COR-L47 (cell line): ENCODE data around the gene NCOA6.
"Not testable (repeated sequence)": the region's sequence is repeated elsewhere in the genome, so short reads cannot be mapped to it uniquely, and the experiment has no call there.

Source experiments
- DNase-seq: peaks from one replicate; lab custom pipeline; 2025; lab: John Stamatoyannopoulos, UW

NCOA6 gene

GRCh38 chr20:34829191-34829590 is 3.7 kb upstream of the NCOA6 start:
- DNase-seq: no peak

DNA sequence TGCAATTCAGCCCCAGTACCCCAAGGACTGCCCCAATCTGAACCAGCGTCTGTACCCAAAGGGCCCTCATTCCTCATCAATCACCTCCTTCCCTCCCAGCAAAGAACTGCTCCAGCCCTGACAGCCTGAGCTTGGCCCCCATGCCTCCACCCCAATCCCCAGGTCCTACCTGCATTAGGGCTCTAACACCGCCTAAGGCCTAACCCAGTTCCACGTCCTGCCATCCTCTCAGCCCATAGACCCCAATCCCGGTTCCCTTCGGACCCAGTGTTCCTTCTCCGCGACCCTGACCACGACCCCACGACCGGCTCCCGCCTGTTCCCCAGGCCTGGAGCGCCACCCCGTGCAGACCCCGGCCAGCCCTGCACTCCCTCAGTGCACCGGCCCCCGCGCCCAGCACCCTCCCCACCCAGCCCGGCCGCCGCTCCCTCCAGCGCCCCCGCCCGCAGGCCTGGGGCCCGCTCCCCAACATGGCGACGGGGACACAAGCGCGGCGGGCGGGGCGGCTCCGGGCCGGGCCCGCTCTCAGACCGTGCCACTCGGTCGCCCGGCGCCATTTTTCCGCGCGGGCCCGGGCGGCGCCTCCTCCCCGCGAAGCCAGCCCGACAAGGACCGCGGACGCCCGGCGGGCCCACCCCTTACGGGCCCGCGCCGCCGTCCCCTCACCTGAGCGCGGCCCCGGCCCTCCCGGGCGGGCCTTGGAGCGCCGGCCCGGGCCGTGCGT is 483 bp downstream of the NCOA6 start:
- DNase-seq: peak; percentile 60

- peak; percentile 39 for DNase-seq
These were observed 1.0 kb downstream of the NCOA6 start for GRCh38 chr20:34824452-34824805.

GRCh38 chr20:34824026-34824425 is 1.4 kb downstream of the NCOA6 start:
- DNase-seq: no peak

GRCh38 chr20:34820805-34821578 is 4.5 kb downstream of the NCOA6 start:
- no peak for DNase-seq

GRCh38 chr20:34817801-34818200 is 7.7 kb downstream of the NCOA6 start:
- no peak for DNase-seq

DNA sequence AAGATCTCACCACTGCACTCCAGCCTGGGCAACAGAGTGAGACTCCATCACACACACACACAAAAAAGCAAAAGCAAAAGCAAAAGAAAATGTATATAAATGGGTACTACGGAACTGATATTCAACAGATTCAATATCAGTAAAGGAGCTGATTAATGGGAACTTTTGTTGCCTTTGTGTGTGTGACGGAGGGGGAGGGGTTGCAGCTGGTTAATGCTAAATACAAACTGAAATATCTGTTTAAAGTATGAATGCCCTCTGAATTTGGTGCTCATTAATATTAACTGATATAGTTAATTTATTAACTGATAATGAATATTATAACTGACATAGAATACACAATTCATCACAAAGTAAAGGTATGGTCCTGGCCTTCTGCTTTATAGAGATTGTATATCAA is 8.4 kb downstream of the NCOA6 start:
- no peak for DNase-seq

- DNase-seq: no peak
These were observed 9.8 kb downstream of the NCOA6 start for GRCh38 chr20:34815636-34816035.

DNA sequence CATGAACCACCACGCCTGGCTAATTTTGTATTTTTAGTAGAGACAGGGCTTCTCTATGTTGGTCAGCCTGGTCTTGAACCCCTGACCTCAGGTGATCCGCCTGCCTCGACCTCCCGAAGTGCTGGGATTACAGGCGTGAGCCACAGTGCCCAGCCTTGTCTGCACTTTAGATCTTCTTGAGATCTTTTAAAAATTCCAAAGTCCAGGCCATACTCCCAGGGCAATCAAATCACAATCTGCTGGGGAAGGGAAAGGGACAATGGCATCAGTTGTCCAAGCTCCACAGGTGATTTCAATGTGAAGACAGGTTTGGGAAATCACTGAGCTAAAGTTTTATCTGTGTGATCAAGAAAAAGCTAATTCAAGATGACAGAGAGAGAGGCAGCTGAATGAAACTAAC is 16.9 kb downstream of the NCOA6 start:
- no peak for DNase-seq

DNA sequence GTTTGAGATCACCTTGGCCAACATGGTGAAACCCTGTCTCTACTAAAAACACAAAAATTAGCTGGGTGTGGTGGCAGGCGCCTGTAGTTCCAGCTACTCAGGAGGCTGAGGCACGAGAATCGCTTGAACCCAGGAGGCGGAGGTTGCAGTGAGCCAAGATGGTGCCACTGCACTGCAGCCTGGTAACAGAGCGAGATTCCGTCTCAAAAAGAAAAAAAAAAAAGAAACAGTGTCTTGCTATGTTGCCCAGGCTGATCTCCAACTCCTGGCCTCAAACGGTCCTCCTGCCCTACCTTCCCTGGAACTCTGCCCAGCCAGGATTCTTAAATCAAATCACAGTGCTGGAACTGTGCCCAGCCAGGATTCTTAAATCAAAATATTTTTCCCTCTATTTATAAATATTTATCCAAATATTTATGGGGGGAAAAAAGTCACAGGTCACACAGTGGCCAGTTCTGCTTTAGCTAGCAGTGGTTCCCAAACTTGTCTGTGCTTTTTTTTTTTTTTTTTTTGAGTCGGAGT is 17.4 kb downstream of the NCOA6 start:
- not testable (repeated sequence) for DNase-seq

DNA sequence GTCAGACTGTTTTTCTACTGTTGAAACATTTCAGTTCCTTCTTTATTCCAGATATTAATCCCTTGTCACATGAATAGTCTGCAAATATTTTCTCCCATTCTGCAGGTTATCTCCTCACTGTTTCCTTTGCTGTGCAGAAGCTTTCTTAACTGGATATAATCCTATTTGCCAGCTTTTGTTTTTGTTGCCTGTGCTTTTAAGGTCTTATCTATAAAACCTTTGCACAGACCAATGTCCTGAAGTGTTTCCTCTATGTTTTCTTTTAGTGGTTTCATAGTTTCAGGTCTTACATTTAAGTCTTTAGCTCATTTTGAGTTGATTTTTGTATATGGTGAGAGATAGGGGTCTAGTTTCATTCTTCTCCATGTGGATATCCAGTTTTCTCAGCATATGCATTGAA is 19.2 kb downstream of the NCOA6 start:
- DNase-seq: no peak

DNA sequence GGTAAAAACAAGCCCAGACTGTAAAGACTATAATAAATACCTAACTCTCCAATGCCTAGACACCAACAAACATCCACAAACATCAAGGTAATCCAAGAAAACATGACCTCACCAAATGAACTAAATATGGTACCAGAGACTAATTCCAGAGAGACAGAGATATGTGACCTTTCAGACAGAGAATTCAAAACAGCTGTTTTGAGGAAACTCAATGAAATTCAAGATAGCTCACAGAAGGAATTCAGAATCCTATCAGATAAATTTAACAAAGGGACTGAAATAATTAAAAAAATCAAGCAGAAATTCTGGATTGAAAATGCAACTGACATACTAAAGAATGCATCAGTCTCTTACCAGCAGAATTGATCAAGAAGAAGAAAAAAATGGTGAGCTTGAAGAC is 26.6 kb downstream of the NCOA6 start:
- DNase-seq: no peak

GRCh38 chr20:34798328-34798727 is 27.1 kb downstream of the NCOA6 start:
- DNase-seq: no peak

GRCh38 chr20:34797012-34797995 is 28.1 kb downstream of the NCOA6 start:
- DNase-seq: no peak

DNA sequence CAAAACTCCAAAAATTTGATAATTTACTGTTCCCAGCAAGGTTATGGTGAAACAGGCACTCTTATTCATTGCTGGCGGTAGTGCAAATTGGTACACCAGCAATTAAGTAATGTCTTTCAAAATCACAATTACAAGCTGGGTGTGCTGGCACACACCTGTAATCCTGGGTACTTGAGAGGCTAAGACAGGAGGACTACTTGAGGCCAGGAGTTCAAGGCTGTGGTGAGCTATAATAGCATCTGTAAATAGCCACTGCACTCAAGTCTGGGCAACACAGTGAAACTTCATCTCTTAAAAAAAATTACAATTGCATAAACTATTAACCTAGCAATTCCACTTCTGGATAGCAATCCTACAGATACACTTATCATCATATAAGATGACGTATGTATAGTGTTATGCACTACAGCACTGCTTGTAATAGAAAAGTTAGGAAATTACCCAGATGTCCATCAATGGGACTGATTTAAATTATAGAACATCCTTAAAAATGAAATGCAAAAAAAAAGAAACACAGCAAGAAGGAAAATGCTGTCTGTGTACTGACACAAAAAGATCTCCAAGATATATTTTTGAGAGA is 31.4 kb downstream of the NCOA6 start:
- DNase-seq: no peak

- DNase-seq: no peak
These were observed 32.6 kb downstream of the NCOA6 start for GRCh38 chr20:34792687-34793363.

DNA sequence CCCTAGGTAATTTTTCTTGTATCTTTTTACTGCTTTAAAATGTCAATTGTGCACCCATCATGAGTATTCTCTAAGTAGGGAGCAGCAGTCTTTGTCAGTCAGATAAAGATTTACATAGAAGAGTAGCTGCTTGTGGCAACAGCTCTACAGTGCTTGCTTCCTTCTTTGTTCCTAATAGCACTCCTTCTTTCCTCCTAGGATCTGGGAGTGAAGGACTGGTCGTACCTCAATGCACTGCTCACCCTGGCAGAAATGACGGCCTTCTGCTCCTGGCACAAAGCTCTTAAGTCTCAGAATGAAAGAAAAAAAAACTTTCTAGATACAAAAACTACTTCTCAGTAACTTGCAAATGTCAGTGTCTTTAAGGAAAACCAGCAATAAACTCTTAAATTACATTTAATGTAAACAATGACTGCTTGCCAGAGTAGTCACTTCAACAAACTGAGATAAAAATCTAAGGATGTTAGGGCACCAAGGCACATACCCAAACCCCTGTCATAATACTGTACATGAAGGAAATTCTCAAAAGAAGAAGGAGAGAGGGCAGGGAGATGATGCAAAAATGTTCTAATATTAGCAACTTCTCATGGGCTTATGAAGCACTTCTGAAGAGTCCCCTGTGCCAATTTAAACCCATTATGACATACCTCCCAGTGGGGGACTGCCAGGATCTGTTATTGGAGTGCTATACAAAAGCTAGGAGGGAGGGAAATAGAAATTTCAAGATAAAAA is 34.0 kb downstream of the NCOA6 start:
- no peak for DNase-seq

DNA sequence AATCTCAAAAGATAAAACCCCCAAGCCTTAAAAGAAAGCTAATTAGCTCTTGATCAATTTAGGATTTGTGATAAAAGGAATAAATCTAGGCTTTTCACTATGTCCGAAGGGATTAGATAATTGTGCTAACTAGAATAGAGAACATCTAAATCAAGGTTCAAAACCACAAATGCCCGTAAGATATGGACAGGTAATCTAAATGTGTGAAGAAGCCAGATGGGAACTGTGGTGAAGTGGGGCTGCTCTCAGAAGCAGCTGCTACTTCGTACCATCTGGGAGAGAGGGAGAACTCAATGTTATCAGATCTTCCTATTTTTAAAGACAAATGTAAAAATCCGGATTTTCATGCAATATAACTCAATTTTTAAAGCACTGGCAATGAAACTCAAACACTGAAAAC is 44.2 kb downstream of the NCOA6 start:
- DNase-seq: no peak

DNA sequence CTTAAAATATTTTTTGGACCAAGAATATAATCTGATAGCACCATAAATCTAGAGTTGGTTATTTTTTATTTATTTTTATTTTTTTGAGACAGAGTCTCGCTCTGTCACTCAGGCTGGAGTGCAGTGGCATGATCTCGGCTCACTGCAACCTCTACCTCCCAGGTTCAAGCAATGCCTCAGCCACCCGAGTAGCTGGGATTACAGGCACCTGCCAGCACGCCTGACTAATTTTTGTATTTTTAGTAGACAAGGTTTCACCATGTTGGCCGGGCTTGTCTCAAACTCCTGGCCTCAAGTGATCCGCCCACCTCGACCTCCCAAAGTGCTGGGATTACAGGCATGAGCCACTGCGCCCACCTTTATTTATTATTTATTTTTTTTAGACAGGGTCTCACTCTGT is 45.2 kb downstream of the NCOA6 start:
- not testable (repeated sequence) for DNase-seq

DNA sequence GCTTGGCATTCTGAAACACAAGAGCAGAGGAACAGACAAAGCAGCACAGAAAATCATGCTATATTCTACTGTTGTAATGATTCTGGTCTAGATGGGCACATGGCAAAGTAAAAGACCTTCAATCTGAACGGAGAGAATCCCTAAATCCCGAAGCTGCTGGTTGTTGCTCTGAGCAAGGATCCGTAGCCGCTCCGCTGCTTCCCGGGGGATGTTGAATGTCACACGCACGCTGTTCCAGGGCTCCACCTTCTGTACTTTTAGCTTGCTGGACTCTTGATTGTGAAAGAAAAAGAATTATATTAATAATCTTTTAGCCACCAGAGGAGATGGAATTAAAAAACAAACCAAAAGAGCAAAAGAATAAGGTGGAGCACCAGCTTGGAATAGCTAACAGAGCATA is 49.3 kb downstream of the NCOA6 start:
- DNase-seq: no peak

GRCh38 chr20:34774886-34775285 is 50.6 kb downstream of the NCOA6 start:
- DNase-seq: no peak
